Medulla oblongata (tissue), 1 donor: ENCODE data around the gene TMEM181.
"Not testable (repeated sequence)": the region's sequence is repeated elsewhere in the genome, so short reads cannot be mapped to it uniquely, and the experiment has no call there.

Source experiments
- DNase-seq: peaks from one replicate; pipeline ENCODE4 v3.0.0-alpha.2; 2015; ENCODE audit errors: extremely low spot score

Gene TMEM181

GRCh38 chr6:158536891-158537798 lies 22.7 kb upstream of the TMEM181 start:
- no peak for DNase-seq

- no peak for DNase-seq
Measured at GRCh38 chr6:158538741-158539140, 21.1 kb upstream of the TMEM181 start.

- no peak for DNase-seq
Measured at GRCh38 chr6:158539413-158539812, 20.5 kb upstream of the TMEM181 start.

- DNase-seq: no peak
Measured at GRCh38 chr6:158539881-158540280, 20.0 kb upstream of the TMEM181 start.

- DNase-seq: no peak
Measured at GRCh38 chr6:158543606-158544185, 16.2 kb upstream of the TMEM181 start.

GRCh38 chr6:158544428-158544827 lies 15.5 kb upstream of the TMEM181 start:
- DNase-seq: no peak

- no peak for DNase-seq
Measured at GRCh38 chr6:158545043-158545966, 14.6 kb upstream of the TMEM181 start.

GRCh38 chr6:158548418-158549161 lies 11.3 kb upstream of the TMEM181 start:
- DNase-seq: no peak

- DNase-seq: no peak
Measured at GRCh38 chr6:158552055-158552795, 7.7 kb upstream of the TMEM181 start.

- no peak for DNase-seq
Measured at GRCh38 chr6:158552796-158553138, 7.1 kb upstream of the TMEM181 start.

- DNase-seq: no peak
Measured at GRCh38 chr6:158554611-158555361, 5.1 kb upstream of the TMEM181 start.

GRCh38 chr6:158556113-158556512 lies 3.8 kb upstream of the TMEM181 start:
- DNase-seq: no peak

GRCh38 chr6:158557110-158557509 lies 2.8 kb upstream of the TMEM181 start:
- DNase-seq: not testable (repeated sequence)

- DNase-seq: no peak
Measured at GRCh38 chr6:158557927-158558326, 2.0 kb upstream of the TMEM181 start.

- DNase-seq: no peak
Measured at GRCh38 chr6:158558415-158559306, 1.2 kb upstream of the TMEM181 start.

GRCh38 chr6:158559338-158559894 lies 475 bp upstream of the TMEM181 start:
- DNase-seq: peak; percentile 11

- DNase-seq: no peak
Measured at GRCh38 chr6:158560836-158561320, 987 bp downstream of the TMEM181 start.

GRCh38 chr6:158561321-158561884 lies 1.5 kb downstream of the TMEM181 start:
- no peak for DNase-seq
